Activated naive CD8-positive, alpha-beta T cell (primary cell): ENCODE results near the gene RASSF5.

Source experiments
- H3K27ac Mint-ChIP-seq: one replicate; pipeline ENCODE4 v1.8.0; 2021; ENCODE audit warnings: mixed read lengths
- H3K27me3 Mint-ChIP-seq: one replicate; pipeline ENCODE4 v1.8.0; 2021; ENCODE audit warnings: mixed read lengths
- H3K36me3 Mint-ChIP-seq: one replicate; pipeline ENCODE4 v1.8.0; 2021; ENCODE audit warnings: mixed read lengths
- H3K4me1 Mint-ChIP-seq: one replicate; pipeline ENCODE4 v1.8.0; 2021; ENCODE audit warnings: low read depth, mixed read lengths
- H3K4me3 Mint-ChIP-seq: one replicate; pipeline ENCODE4 v1.8.0; 2021; ENCODE audit warnings: mild to moderate bottlenecking, mixed read lengths
- H3K9me3 Mint-ChIP-seq: one replicate; pipeline ENCODE4 v1.8.0; 2021; ENCODE audit warnings: low read depth, mixed read lengths

RASSF5 gene

GRCh38 chr1:206486995-206487788 is 20.1 kb upstream of the RASSF5 start:
- Mint-ChIP-seq H3K4me1 (peaks cover 1% of the 10 kb centered on the region), H3K4me3 (no peak overlapping the region), H3K27me3 (no peaks in the 10 kb centered on the region), H3K36me3 (no peaks in the 10 kb centered on the region), H3K27ac (peak overlapping the region; percentile 34), H3K9me3 (no peaks in the 10 kb centered on the region)

GRCh38 chr1:206487970-206488369 is 19.4 kb upstream of the RASSF5 start:
- no peaks in the 10 kb centered on the region for H3K9me3 Mint-ChIP-seq
- H3K4me1 Mint-ChIP-seq, result peaks cover 1% of the 10 kb centered on the region
- no peaks in the 10 kb centered on the region for H3K36me3 Mint-ChIP-seq
- no peaks in the 10 kb centered on the region for H3K27me3 Mint-ChIP-seq
- H3K27ac Mint-ChIP-seq, result no peak overlapping the region
- H3K4me3 Mint-ChIP-seq, result no peak overlapping the region

- Mint-ChIP-seq H3K4me3 (no peak overlapping the region), H3K9me3 (no peaks in the 10 kb centered on the region), H3K36me3 (no peaks in the 10 kb centered on the region), H3K27me3 (no peaks in the 10 kb centered on the region), H3K27ac (peak overlapping the region; percentile 68), H3K4me1 (peaks cover 1% of the 10 kb centered on the region)
Observed at GRCh38 chr1:206488466-206488865, 18.9 kb upstream of the RASSF5 start.

GRCh38 chr1:206489980-206490770 is 17.2 kb upstream of the RASSF5 start:
- H3K36me3 Mint-ChIP-seq, result no peaks in the 10 kb centered on the region
- H3K4me3 Mint-ChIP-seq, result no peak overlapping the region
- H3K27ac Mint-ChIP-seq, result peak overlapping the region; percentile 22
- H3K9me3 Mint-ChIP-seq, result no peaks in the 10 kb centered on the region
- H3K27me3 Mint-ChIP-seq, result no peaks in the 10 kb centered on the region
- H3K4me1 Mint-ChIP-seq, result peaks cover 1% of the 10 kb centered on the region

GRCh38 chr1:206490771-206491405 is 16.4 kb upstream of the RASSF5 start:
- Mint-ChIP-seq H3K36me3 (no peaks in the 10 kb centered on the region), H3K27ac (peak overlapping the region; percentile 84), H3K27me3 (no peaks in the 10 kb centered on the region)

GRCh38 chr1:206491616-206492015 is 15.7 kb upstream of the RASSF5 start:
- Mint-ChIP-seq H3K4me3 (no peak overlapping the region), H3K36me3 (no peaks in the 10 kb centered on the region), H3K9me3 (no peaks in the 10 kb centered on the region)

More at GRCh38 chr1:206490771-206491405, 16.4 kb upstream of the RASSF5 start:
- no peaks in the 10 kb centered on the region for H3K9me3 Mint-ChIP-seq
- H3K4me3 Mint-ChIP-seq, result no peak overlapping the region
- H3K4me1 Mint-ChIP-seq, result peaks cover 1% of the 10 kb centered on the region

GRCh38 chr1:206492589-206492988 is 14.7 kb upstream of the RASSF5 start:
- peaks cover 5% of the 10 kb centered on the region for H3K4me1 Mint-ChIP-seq
- H3K4me3 Mint-ChIP-seq, result no peak overlapping the region
- H3K27ac Mint-ChIP-seq, result peak overlapping the region; percentile 46
- no peaks in the 10 kb centered on the region for H3K27me3 Mint-ChIP-seq
- H3K9me3 Mint-ChIP-seq, result no peaks in the 10 kb centered on the region
- H3K36me3 Mint-ChIP-seq, result no peaks in the 10 kb centered on the region

More at GRCh38 chr1:206491616-206492015, 15.7 kb upstream of the RASSF5 start:
- Mint-ChIP-seq H3K4me1 (peaks cover 4% of the 10 kb centered on the region), H3K27me3 (no peaks in the 10 kb centered on the region), H3K27ac (peak overlapping the region; percentile 84)

- no peaks in the 10 kb centered on the region for H3K36me3 Mint-ChIP-seq
- peaks cover 5% of the 10 kb centered on the region for H3K4me1 Mint-ChIP-seq
- no peaks in the 10 kb centered on the region for H3K9me3 Mint-ChIP-seq
- H3K4me3 Mint-ChIP-seq, result no peak overlapping the region
- no peak overlapping the region for H3K27ac Mint-ChIP-seq
- no peaks in the 10 kb centered on the region for H3K27me3 Mint-ChIP-seq
Observed at GRCh38 chr1:206493279-206493678, 14.1 kb upstream of the RASSF5 start.

GRCh38 chr1:206495011-206495461 is 12.3 kb upstream of the RASSF5 start:
- H3K27ac Mint-ChIP-seq, result peak overlapping the region; percentile 46
- no peaks in the 10 kb centered on the region for H3K9me3 Mint-ChIP-seq
- peaks cover 4% of the 10 kb centered on the region for H3K4me1 Mint-ChIP-seq
- no peak overlapping the region for H3K4me3 Mint-ChIP-seq
- no peaks in the 10 kb centered on the region for H3K27me3 Mint-ChIP-seq
- H3K36me3 Mint-ChIP-seq, result no peaks in the 10 kb centered on the region

- Mint-ChIP-seq H3K27me3 (no peaks in the 10 kb centered on the region), H3K9me3 (no peaks in the 10 kb centered on the region), H3K36me3 (no peaks in the 10 kb centered on the region), H3K27ac (peak overlapping the region; percentile 89), H3K4me3 (no peak overlapping the region), H3K4me1 (peaks cover 4% of the 10 kb centered on the region)
Observed at GRCh38 chr1:206495493-206496046, 11.8 kb upstream of the RASSF5 start.

- Mint-ChIP-seq H3K27me3 (no peaks in the 10 kb centered on the region), H3K4me3 (no peak overlapping the region), H3K36me3 (no peaks in the 10 kb centered on the region), H3K27ac (peak overlapping the region; percentile 89), H3K4me1 (peaks cover 4% of the 10 kb centered on the region), H3K9me3 (no peaks in the 10 kb centered on the region)
Observed at GRCh38 chr1:206496131-206496793, 11.1 kb upstream of the RASSF5 start.

GRCh38 chr1:206497363-206497762 is 10.0 kb upstream of the RASSF5 start:
- Mint-ChIP-seq H3K9me3 (no peaks in the 10 kb centered on the region), H3K4me1 (peaks cover 4% of the 10 kb centered on the region), H3K4me3 (no peak overlapping the region), H3K36me3 (no peaks in the 10 kb centered on the region), H3K27ac (no peak overlapping the region), H3K27me3 (no peaks in the 10 kb centered on the region)

- Mint-ChIP-seq H3K27me3 (no peaks in the 10 kb centered on the region), H3K4me3 (no peak overlapping the region), H3K9me3 (no peaks in the 10 kb centered on the region), H3K4me1 (peaks cover 5% of the 10 kb centered on the region), H3K36me3 (no peaks in the 10 kb centered on the region), H3K27ac (no peak overlapping the region)
Observed at GRCh38 chr1:206497774-206498173, 9.6 kb upstream of the RASSF5 start.

- Mint-ChIP-seq H3K4me3 (no peak overlapping the region), H3K4me1 (peaks cover 11% of the 10 kb centered on the region), H3K27ac (peak overlapping the region; percentile 0), H3K27me3 (no peaks in the 10 kb centered on the region), H3K9me3 (no peaks in the 10 kb centered on the region), H3K36me3 (no peaks in the 10 kb centered on the region)
Observed at GRCh38 chr1:206498685-206499084, 8.6 kb upstream of the RASSF5 start.
